ENCODE measurements around the gene TBC1D32.
"Not testable (repeated sequence)": the region's sequence is repeated elsewhere in the genome, so short reads cannot be mapped to it uniquely, and the experiment has no call there.

The TBC1D32 gene

DNA sequence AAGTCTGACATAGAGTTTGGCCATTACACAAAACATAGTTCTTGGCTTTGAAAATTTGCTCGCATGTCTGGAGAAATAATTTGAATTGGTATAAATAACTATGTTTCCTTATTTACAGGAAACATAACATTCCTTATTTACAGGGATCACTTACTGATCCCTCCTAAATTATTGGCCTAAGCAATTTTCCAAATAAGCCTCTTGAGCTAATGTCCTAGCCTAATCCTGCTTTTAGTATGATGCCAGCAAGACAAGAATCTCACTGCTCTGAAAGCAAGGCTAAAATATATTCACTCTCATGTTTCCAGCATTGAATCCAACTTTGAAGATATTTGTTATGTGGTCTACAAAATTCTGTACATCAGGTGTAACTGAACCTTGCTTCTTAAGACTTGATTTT is 4.1 kb upstream of the TBC1D32 start:
- H3K9me3 ChIP-seq (replicated peaks in 1 of 2; ENCODE audit: control insufficient read depth in 2 of 2, insufficient read depth in 1 of 2, low read depth in 1 of 2, low read length in 2 of 2) = no peaks in the 10 kb centered on the region
- no peak overlapping the region for H3K4me3 ChIP-seq (ENCODE audit: low read length in 2 of 2)
- H3K4me1 ChIP-seq (ENCODE audit: control insufficient read depth in 2 of 2, insufficient read depth in 1 of 2, low read depth in 1 of 2, low read length in 2 of 2) = peaks cover 0 to 3% of the 10 kb centered on the region in 2 donors
- H2BK120ac ChIP-seq (ENCODE audit: low read depth, low read length) = no peak overlapping the region
- no peak overlapping the region for H3K4ac ChIP-seq (ENCODE audit: low read length)
- no peak overlapping the region for H4K8ac ChIP-seq (ENCODE audit: low read depth, low read length)
- H3K36me3 ChIP-seq (replicated peaks in 1 of 2; ENCODE audit: control insufficient read depth in 2 of 2, insufficient read depth in 2 of 2, low read length in 2 of 2) = no peaks in the 10 kb centered on the region
- DNase-seq (ENCODE audit: low spot score) = no peak
- no peak overlapping the region for H3K4me2 ChIP-seq (ENCODE audit: insufficient read depth, low read length, poor library complexity, severe bottlenecking)
- no peak overlapping the region for H3K9ac ChIP-seq (ENCODE audit: low read depth, low read length, poor library complexity)
- no peak overlapping the region for H2BK12ac ChIP-seq (ENCODE audit: low read length)
- no peak overlapping the region for H2AK5ac ChIP-seq (ENCODE audit: low read depth, low read length)
- WGBS, 2 donors (ENCODE audit: extremely low coverage in 2 of 2, insufficient read length in 2 of 2, insufficient replicate concordance in 1 of 2) = no CpG with 5 or more reads among the region's 1 CpG
- no peak overlapping the region for H4K91ac ChIP-seq (ENCODE audit: low read depth, low read length, poor library complexity)
- H3K27ac ChIP-seq (replicated peaks; ENCODE audit: low read length) = no peak overlapping the region
- no peak overlapping the region for H3K23ac ChIP-seq (ENCODE audit: low read depth, low read length, poor library complexity)
- H3K18ac ChIP-seq (ENCODE audit: low read length) = no peak overlapping the region
- H3K79me1 ChIP-seq (ENCODE audit: low read depth, low read length) = no peaks in the 10 kb centered on the region
- H3K27me3 ChIP-seq (ENCODE audit: control insufficient read depth in 3 of 3, insufficient read depth in 3 of 3, low read depth in 1 of 3, low read length in 3 of 3) = no peaks in the 10 kb centered on the region
- H2BK15ac ChIP-seq (ENCODE audit: low read length) = no peak overlapping the region
- H3K14ac ChIP-seq (ENCODE audit: low read length) = no peak overlapping the region
- H2BK5ac ChIP-seq (ENCODE audit: low read length) = no peak overlapping the region
- no peak overlapping the region for H2AFZ ChIP-seq (ENCODE audit: low read length)

DNA sequence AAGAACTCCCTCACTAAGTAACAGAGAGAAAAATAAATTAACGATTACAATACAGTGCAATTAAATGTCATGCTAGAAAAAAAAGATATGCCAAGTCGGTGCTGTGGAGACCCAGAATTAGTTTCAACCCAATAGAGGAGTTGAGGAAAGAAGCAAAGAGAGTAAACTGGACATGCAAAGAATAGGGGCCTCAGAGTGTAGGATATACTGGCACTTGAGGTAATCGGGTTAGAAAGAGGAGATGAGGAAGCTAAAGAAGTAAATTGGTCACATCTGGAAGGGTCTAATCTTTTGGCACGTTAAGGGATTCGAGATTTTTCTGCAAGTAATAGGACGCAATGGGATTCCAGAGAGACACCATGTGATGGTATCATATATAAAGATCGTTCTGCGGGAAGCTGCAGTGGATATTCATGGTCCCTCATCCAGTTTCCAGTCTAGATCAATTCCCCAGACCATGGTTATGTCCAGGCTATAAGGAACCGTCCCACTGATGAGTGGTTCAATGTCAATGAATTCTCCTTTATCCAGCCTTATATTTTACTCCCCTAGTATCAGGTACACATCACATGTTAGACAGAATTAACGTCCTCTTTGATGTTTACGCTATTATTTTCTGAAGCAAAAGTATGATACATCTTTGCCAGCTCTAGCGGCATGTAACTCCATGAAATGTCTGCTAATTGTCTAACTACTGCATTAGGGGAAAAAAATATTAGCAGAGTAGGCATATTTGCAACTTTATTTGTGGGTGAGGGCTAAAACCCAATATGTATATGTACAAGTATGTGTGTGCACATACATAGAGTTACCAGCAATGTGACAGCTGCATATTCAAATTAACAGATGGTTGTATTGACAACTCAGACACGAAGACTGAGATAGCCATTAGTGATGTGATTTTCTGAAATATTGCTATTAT is 1.1 kb upstream of the TBC1D32 start:
- Histone ChIP-seq H2BK5ac (ENCODE audit: low read length) (no peak overlapping the region), H2AFZ (ENCODE audit: low read length) (peak overlapping the region; percentile 97), H3K4me3 (ENCODE audit: low read length in 2 of 2) (peak overlapping the region; percentile 67 to 88), H3K23ac (ENCODE audit: low read depth, low read length, poor library complexity) (no peak overlapping the region), H2BK120ac (ENCODE audit: low read depth, low read length) (no peak overlapping the region), H3K79me1 (ENCODE audit: low read depth, low read length) (no peaks in the 10 kb centered on the region), H3K27me3 (ENCODE audit: control insufficient read depth in 3 of 3, insufficient read depth in 3 of 3, low read depth in 1 of 3, low read length in 3 of 3) (no peaks in the 10 kb centered on the region), H3K14ac (ENCODE audit: low read length) (no peak overlapping the region), H2BK15ac (ENCODE audit: low read length) (no peak overlapping the region), H3K9me3 (replicated peaks in 1 of 2; ENCODE audit: control insufficient read depth in 2 of 2, insufficient read depth in 1 of 2, low read depth in 1 of 2, low read length in 2 of 2) (no peaks in the 10 kb centered on the region), H3K36me3 (replicated peaks in 1 of 2; ENCODE audit: control insufficient read depth in 2 of 2, insufficient read depth in 2 of 2, low read length in 2 of 2) (no peaks in the 10 kb centered on the region), H3K27ac (replicated peaks; ENCODE audit: low read length) (no peak overlapping the region), H4K91ac (ENCODE audit: low read depth, low read length, poor library complexity) (no peak overlapping the region), H4K8ac (ENCODE audit: low read depth, low read length) (no peak overlapping the region), H3K18ac (ENCODE audit: low read length) (no peak overlapping the region), H3K4me2 (ENCODE audit: insufficient read depth, low read length, poor library complexity, severe bottlenecking) (peak overlapping the region; percentile 62), H2BK12ac (ENCODE audit: low read length) (no peak overlapping the region), H3K4me1 (ENCODE audit: control insufficient read depth in 2 of 2, insufficient read depth in 1 of 2, low read depth in 1 of 2, low read length in 2 of 2) (peaks cover 0 to 3% of the 10 kb centered on the region in 2 donors), H2AK5ac (ENCODE audit: low read depth, low read length) (no peak overlapping the region), H3K4ac (ENCODE audit: low read length) (no peak overlapping the region), H3K9ac (ENCODE audit: low read depth, low read length, poor library complexity) (no peak overlapping the region)
- DNase-seq (ENCODE audit: low spot score) = no peak
- WGBS, 2 donors (ENCODE audit: extremely low coverage in 2 of 2, insufficient read length in 2 of 2, insufficient replicate concordance in 1 of 2) = no CpG with 5 or more reads among the region's 13 CpGs

DNA sequence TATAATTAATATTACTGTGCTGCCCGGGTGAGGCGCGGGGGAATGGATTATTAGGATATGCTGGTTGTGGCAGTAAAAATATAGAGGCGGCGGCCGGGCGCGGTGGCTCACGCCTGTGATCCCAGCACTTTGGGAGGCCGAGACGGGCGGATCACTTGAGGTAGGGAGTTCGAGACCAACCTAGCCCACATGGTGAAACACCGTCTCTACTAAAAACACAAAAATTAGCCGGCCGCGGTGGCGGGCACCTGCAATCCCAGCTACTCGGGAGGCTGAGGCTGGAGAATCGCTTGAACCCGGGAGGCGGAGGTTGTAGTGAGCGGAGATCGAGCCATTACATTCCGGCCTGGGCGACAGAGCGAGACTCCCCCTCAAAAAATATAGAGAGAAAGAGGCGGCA is 586 bp downstream of the TBC1D32 start:
- H3K14ac ChIP-seq (ENCODE audit: low read length); H2BK5ac ChIP-seq (ENCODE audit: low read length); H3K79me1 ChIP-seq (ENCODE audit: low read depth, low read length); H2AK5ac ChIP-seq (ENCODE audit: low read depth, low read length); H2BK15ac ChIP-seq (ENCODE audit: low read length); H4K91ac ChIP-seq (ENCODE audit: low read depth, low read length, poor library complexity); H3K36me3 ChIP-seq (replicated peaks in 1 of 2; ENCODE audit: control insufficient read depth in 2 of 2, insufficient read depth in 2 of 2, low read length in 2 of 2); H3K4me2 ChIP-seq (ENCODE audit: insufficient read depth, low read length, poor library complexity, severe bottlenecking); H3K27me3 ChIP-seq (ENCODE audit: control insufficient read depth in 3 of 3, insufficient read depth in 3 of 3, low read depth in 1 of 3, low read length in 3 of 3); H3K9me3 ChIP-seq (replicated peaks in 1 of 2; ENCODE audit: control insufficient read depth in 2 of 2, insufficient read depth in 1 of 2, low read depth in 1 of 2, low read length in 2 of 2); H3K23ac ChIP-seq (ENCODE audit: low read depth, low read length, poor library complexity); H4K8ac ChIP-seq (ENCODE audit: low read depth, low read length); H3K27ac ChIP-seq (replicated peaks; ENCODE audit: low read length); H2BK12ac ChIP-seq (ENCODE audit: low read length); DNase-seq (ENCODE audit: low spot score); H3K4ac ChIP-seq (ENCODE audit: low read length); H2BK120ac ChIP-seq (ENCODE audit: low read depth, low read length); H3K18ac ChIP-seq (ENCODE audit: low read length); H3K9ac ChIP-seq (ENCODE audit: low read depth, low read length, poor library complexity); H3K4me1 ChIP-seq (ENCODE audit: control insufficient read depth in 2 of 2, insufficient read depth in 1 of 2, low read depth in 1 of 2, low read length in 2 of 2): not testable (repeated sequence)
- peak overlapping the region; percentile 97 for H2AFZ ChIP-seq (ENCODE audit: low read length)
- H3K4me3 ChIP-seq (ENCODE audit: low read length in 2 of 2) = peak overlapping the region in 1 of 2 donors; percentile 67
- WGBS, 2 donors (ENCODE audit: extremely low coverage in 2 of 2, insufficient read length in 2 of 2, insufficient replicate concordance in 1 of 2) = no CpG with 5 or more reads among the region's 28 CpGs

DNA sequence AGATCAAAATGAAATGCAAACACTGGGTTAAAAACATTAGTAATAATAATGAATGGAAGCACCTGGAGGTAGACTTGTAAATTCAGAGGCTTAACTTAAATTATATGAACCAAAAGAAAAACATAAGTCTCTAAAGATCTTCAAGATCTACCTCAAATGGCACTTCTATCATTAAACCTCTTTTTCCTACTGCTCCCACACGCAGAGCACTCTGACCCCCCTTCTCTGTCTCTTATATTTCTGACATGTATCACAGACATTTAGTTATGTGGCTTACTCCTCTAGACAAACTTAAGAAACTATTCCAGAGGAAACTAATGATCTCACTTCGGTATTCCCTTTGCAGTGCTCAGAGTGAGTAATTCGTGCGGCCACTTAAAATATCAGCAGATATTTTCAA is 1.1 kb downstream of the TBC1D32 start:
- peak overlapping the region; percentile 17 for H2AFZ ChIP-seq (ENCODE audit: low read length)
- H4K91ac ChIP-seq (ENCODE audit: low read depth, low read length, poor library complexity) = no peak overlapping the region
- H3K79me1 ChIP-seq (ENCODE audit: low read depth, low read length) = no peaks in the 10 kb centered on the region
- H3K4ac ChIP-seq (ENCODE audit: low read length) = no peak overlapping the region
- H2BK120ac ChIP-seq (ENCODE audit: low read depth, low read length) = no peak overlapping the region
- no peak overlapping the region for H2AK5ac ChIP-seq (ENCODE audit: low read depth, low read length)
- H3K9me3 ChIP-seq (replicated peaks in 1 of 2; ENCODE audit: control insufficient read depth in 2 of 2, insufficient read depth in 1 of 2, low read depth in 1 of 2, low read length in 2 of 2) = no peaks in the 10 kb centered on the region
- no peaks in the 10 kb centered on the region for H3K27me3 ChIP-seq (ENCODE audit: control insufficient read depth in 3 of 3, insufficient read depth in 3 of 3, low read depth in 1 of 3, low read length in 3 of 3)
- no peak overlapping the region for H3K23ac ChIP-seq (ENCODE audit: low read depth, low read length, poor library complexity)
- peaks cover 0 to 3% of the 10 kb centered on the region in 2 donors for H3K4me1 ChIP-seq (ENCODE audit: control insufficient read depth in 2 of 2, insufficient read depth in 1 of 2, low read depth in 1 of 2, low read length in 2 of 2)
- H3K18ac ChIP-seq (ENCODE audit: low read length) = no peak overlapping the region
- DNase-seq (ENCODE audit: low spot score) = no peak
- no peak overlapping the region for H2BK12ac ChIP-seq (ENCODE audit: low read length)
- no CpG with 5 or more reads among the region's 4 CpGs for WGBS, 2 donors (ENCODE audit: extremely low coverage in 2 of 2, insufficient read length in 2 of 2, insufficient replicate concordance in 1 of 2)
- no peak overlapping the region for H2BK15ac ChIP-seq (ENCODE audit: low read length)
- H3K36me3 ChIP-seq (replicated peaks in 1 of 2; ENCODE audit: control insufficient read depth in 2 of 2, insufficient read depth in 2 of 2, low read length in 2 of 2) = peaks cover 0 to 3% of the 10 kb centered on the region in 2 donors
- no peak overlapping the region for H3K4me3 ChIP-seq (ENCODE audit: low read length in 2 of 2)
- no peak overlapping the region for H3K9ac ChIP-seq (ENCODE audit: low read depth, low read length, poor library complexity)
- H3K14ac ChIP-seq (ENCODE audit: low read length) = no peak overlapping the region
- H2BK5ac ChIP-seq (ENCODE audit: low read length) = no peak overlapping the region
- H3K27ac ChIP-seq (replicated peaks; ENCODE audit: low read length) = no peak overlapping the region
- H3K4me2 ChIP-seq (ENCODE audit: insufficient read depth, low read length, poor library complexity, severe bottlenecking) = no peak overlapping the region
- H4K8ac ChIP-seq (ENCODE audit: low read depth, low read length) = no peak overlapping the region

All from neuronal stem cell (in vitro differentiated cells).